BJ (cell line): ENCODE results near the gene ITFG1. TPM values are rescaled to one million over a fixed set of nuclear protein-coding genes. Genes with fewer than 3 reads are reported as not detected.

ENCODE experiments used
- CTCF ChIA-PET: fragments of 350-600 bp; formaldehyde crosslinking; extraction: SDS; loops from one replicate; lab custom pipeline; 2021; ENCODE audit warnings: antibody characterized with exemption, inconsistent platforms; lab: Yijun Ruan, JAX
- POLR2A ChIA-PET: fragments of 300-600 bp; sonication (Branson Sonifier 250); formaldehyde crosslinking; extraction: SDS; loops from one replicate; lab custom pipeline; 2021; ENCODE audit warnings: antibody characterized with exemption; lab: Charles Lee
- DNase-seq: peaks from one replicate; pipeline ENCODE4 v3.0.0-alpha.2; 2011; ENCODE audit warnings: low read depth
- H3K27me3 ChIP-seq: 2 replicates; pipeline ENCODE4 v1.6.0; 2011; ENCODE audit warnings: low read length; ENCODE audit not compliant: control insufficient read depth, insufficient read depth
- H3K36me3 ChIP-seq: 2 replicates; pipeline ENCODE4 v1.5.1; 2011; ENCODE audit warnings: low read length; ENCODE audit not compliant: control insufficient read depth, insufficient read depth
- H3K4me3 ChIP-seq: 2 replicates; pipeline ENCODE4 v1.5.1; 2011; ENCODE audit warnings: low read depth, mild to moderate bottlenecking, control low read depth, low read length
- CTCF ChIP-seq: IDR thresholded peaks from 2 replicates; pipeline ENCODE4 v1.5.1; 2011; ENCODE audit warnings: low read depth, mild to moderate bottlenecking, control low read depth, inconsistent platforms, low read length, moderate library complexity; ENCODE audit not compliant: insufficient read depth
- polyA plus RNA-seq: library from polyadenylated mRNA; depleted of rRNA; stranded (reverse); fragments of >200 nt; gene quantifications from 2 replicates; pipeline ENCODE4 v1.2.3, GENCODE V29; 2011

The ITFG1 gene
- polyA plus RNA-seq, 1 experiment: 47.5 TPM

GRCh38 chr16:47386201-47386718 lies 74.6 kb downstream of the ITFG1 start:
- no peak for DNase-seq
- CTCF ChIA-PET: no interaction called here
- H3K27me3 ChIP-seq: no peaks in the 10 kb centered on the region
- POLR2A ChIA-PET: no interaction called here
- H3K36me3 ChIP-seq: no peaks in the 10 kb centered on the region
- no peak for TF ChIP-seq CTCF
- H3K4me3 ChIP-seq: no peak overlapping the region

GRCh38 chr16:47382362-47382761 lies 78.5 kb downstream of the ITFG1 start:
- CTCF ChIA-PET: no interaction called here

GRCh38 chr16:47377154-47377553 lies 83.7 kb downstream of the ITFG1 start:
- no peak for DNase-seq
- no peaks in the 10 kb centered on the region for H3K27me3 ChIP-seq
- H3K4me3 ChIP-seq: no peak overlapping the region
- CTCF ChIA-PET: interaction anchor here (1.0 kb wide), 1 partner anchor 11 kb away, joined by 5 read pairs; no protein-coding TSS in a partner anchor
- POLR2A ChIA-PET: no interaction called here
- H3K36me3 ChIP-seq: no peaks in the 10 kb centered on the region; the same call in 1 of the 2 replicates
- no peak for TF ChIP-seq CTCF

More at GRCh38 chr16:47382362-47382761, 78.5 kb downstream of the ITFG1 start:
- TF ChIP-seq CTCF: no peak
- no peaks in the 10 kb centered on the region for H3K36me3 ChIP-seq
- H3K27me3 ChIP-seq: no peaks in the 10 kb centered on the region
- POLR2A ChIA-PET: no interaction called here
- DNase-seq: no peak
- H3K4me3 ChIP-seq: no peak overlapping the region

DNA sequence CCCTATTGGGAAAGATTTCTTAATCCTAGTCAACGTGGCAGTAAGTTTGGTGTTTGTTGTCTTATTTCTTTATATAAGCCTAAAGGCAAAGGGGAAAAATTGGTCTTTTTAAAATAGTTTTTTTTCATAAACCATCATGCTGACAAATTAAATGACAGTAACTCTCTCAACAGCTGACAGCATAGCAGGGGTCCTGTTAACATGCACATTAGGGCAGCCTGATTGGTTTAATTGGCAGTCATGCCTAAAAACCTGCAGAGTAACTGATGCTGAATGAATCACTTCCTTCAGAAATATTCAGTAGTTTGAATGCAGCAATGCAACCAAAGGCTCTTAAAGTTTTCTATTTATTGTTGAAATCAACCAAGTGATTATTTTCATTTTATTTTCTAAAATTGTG lies 85.4 kb downstream of the ITFG1 start:
- Histone ChIP-seq H3K36me3 (peaks cover 1% of the 10 kb centered on the region; the same call in 1 of the 2 replicates), H3K4me3 (no peak overlapping the region), H3K27me3 (no peaks in the 10 kb centered on the region)
- CTCF ChIA-PET: no interaction called here
- no peak for TF ChIP-seq CTCF
- POLR2A ChIA-PET: no interaction called here
- no peak for DNase-seq

DNA sequence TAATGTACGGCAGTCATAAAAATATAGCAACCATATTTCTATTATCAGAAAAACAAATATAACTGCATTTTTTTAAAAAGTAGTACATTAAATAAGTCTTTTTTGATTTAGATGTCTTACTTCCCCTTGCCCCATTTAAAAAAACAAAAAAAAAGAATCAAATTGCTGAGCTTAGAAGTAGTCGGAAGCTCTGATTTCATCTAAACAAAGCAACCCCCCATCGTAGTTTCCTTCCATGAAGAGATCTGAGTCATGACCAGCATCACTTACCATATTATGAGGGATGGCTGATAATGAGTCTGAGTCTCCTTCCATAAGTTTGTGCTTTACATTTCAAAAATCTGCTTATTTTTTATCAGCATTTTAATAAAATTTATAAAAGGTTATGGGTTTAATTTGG lies 86.2 kb downstream of the ITFG1 start:
- Histone ChIP-seq H3K36me3 (peaks cover 1% of the 10 kb centered on the region; the same call in 1 of the 2 replicates), H3K27me3 (no peaks in the 10 kb centered on the region), H3K4me3 (no peak overlapping the region)
- no peak for DNase-seq
- POLR2A ChIA-PET: no interaction called here
- CTCF ChIA-PET: no interaction called here
- no peak for TF ChIP-seq CTCF
